ENCODE results near the gene ECT2.
A peak's percentile ranks its signal among the peaks of the same experiment; 100 is the strongest.
"Not testable (repeated sequence)": the region's sequence is repeated elsewhere in the genome, so short reads cannot be mapped to it uniquely, and the experiment has no call there.

Gene ECT2

GRCh38 chr3:172753125-172753524 lies 2.6 kb downstream of the ECT2 start:
- no peak for TF ChIP-seq CTCF (IDR thresholded peaks at IDR 0.05; ENCODE audit: borderline replicate concordance, extremely low read depth, low read length, poor library complexity, severe bottlenecking)
- H4K20me1 ChIP-seq (ENCODE audit: insufficient read depth, low read length), result peaks cover 11% of the 10 kb centered on the region; the same call in 1 of the 2 replicates
- peak overlapping the region; percentile 62 for H3K4me2 ChIP-seq (ENCODE audit: insufficient read depth, low read length)
- ATAC-seq (ENCODE audit: insufficient read depth, low read depth), result no peak
- DNase-seq, result no peak
- H3K79me2 ChIP-seq (ENCODE audit: insufficient read depth, low read length), result peaks cover 67% of the 10 kb centered on the region
- no peaks in the 10 kb centered on the region for H3K27me3 ChIP-seq (ENCODE audit: insufficient read depth, low read length, poor library complexity)
- H3K4me1 ChIP-seq (ENCODE audit: insufficient read depth, low read length), result peaks cover 38% of the 10 kb centered on the region
- peak overlapping the region; percentile 93; the same call in 1 of the 2 replicates for H3K9ac ChIP-seq (ENCODE audit: low read depth, low read length)
- H3K4me3 ChIP-seq (ENCODE audit: low read depth in 1 of 2, low read length in 2 of 2), result peak overlapping the region in 1 of 2 experiments; percentile 88; a peak in 2 of 4 replicates
- H3K36me3 ChIP-seq (ENCODE audit: insufficient read depth, low read length), result peaks cover 54% of the 10 kb centered on the region
- H2AFZ ChIP-seq (ENCODE audit: low read depth, low read length), result no peak overlapping the region
- H3K9me3 ChIP-seq (ENCODE audit: insufficient read depth, low read length, severe bottlenecking), result no peaks in the 10 kb centered on the region
- H3K27ac ChIP-seq (ENCODE audit: low read length), result peak overlapping the region; percentile 59

GRCh38 chr3:172760416-172760815 lies 9.9 kb downstream of the ECT2 start:
- H3K4me3 ChIP-seq (ENCODE audit: low read depth in 1 of 2, low read length in 2 of 2); H3K4me1 ChIP-seq (ENCODE audit: insufficient read depth, low read length); H4K20me1 ChIP-seq (ENCODE audit: insufficient read depth, low read length); ATAC-seq (ENCODE audit: insufficient read depth, low read depth); DNase-seq; H3K27ac ChIP-seq (ENCODE audit: low read length); H3K9ac ChIP-seq (ENCODE audit: low read depth, low read length); H2AFZ ChIP-seq (ENCODE audit: low read depth, low read length); H3K9me3 ChIP-seq (ENCODE audit: insufficient read depth, low read length, severe bottlenecking); H3K27me3 ChIP-seq (ENCODE audit: insufficient read depth, low read length, poor library complexity); H3K4me2 ChIP-seq (ENCODE audit: insufficient read depth, low read length): not testable (repeated sequence)
- peaks cover 97% of the 10 kb centered on the region for H3K36me3 ChIP-seq (ENCODE audit: insufficient read depth, low read length)
- H3K79me2 ChIP-seq (ENCODE audit: insufficient read depth, low read length), result peaks cover 20% of the 10 kb centered on the region

- ATAC-seq (ENCODE audit: insufficient read depth, low read depth), result no peak
- no peaks in the 10 kb centered on the region for H3K27me3 ChIP-seq (ENCODE audit: insufficient read depth, low read length, poor library complexity)
- H3K27ac ChIP-seq (ENCODE audit: low read length), result no peak overlapping the region
- H3K4me2 ChIP-seq (ENCODE audit: insufficient read depth, low read length), result no peak overlapping the region
- no peak for DNase-seq
- no peak overlapping the region for H3K9ac ChIP-seq (ENCODE audit: low read depth, low read length)
- no peak overlapping the region for H3K4me3 ChIP-seq (ENCODE audit: low read depth in 1 of 2, low read length in 2 of 2)
- no peaks in the 10 kb centered on the region for H4K20me1 ChIP-seq (ENCODE audit: insufficient read depth, low read length)
- no peaks in the 10 kb centered on the region for H3K4me1 ChIP-seq (ENCODE audit: insufficient read depth, low read length)
- no peak overlapping the region for H2AFZ ChIP-seq (ENCODE audit: low read depth, low read length)
- H3K79me2 ChIP-seq (ENCODE audit: insufficient read depth, low read length), result no peaks in the 10 kb centered on the region
- no peaks in the 10 kb centered on the region for H3K9me3 ChIP-seq (ENCODE audit: insufficient read depth, low read length, severe bottlenecking)
- TF ChIP-seq EZH2 (IDR thresholded peaks at IDR 0.05; ENCODE audit: borderline replicate concordance, low read depth, low read length, severe bottlenecking), result no peak
- no peak for TF ChIP-seq CTCF (IDR thresholded peaks at IDR 0.05; ENCODE audit: borderline replicate concordance, extremely low read depth, low read length, poor library complexity, severe bottlenecking)
- H3K36me3 ChIP-seq (ENCODE audit: insufficient read depth, low read length), result peaks cover 99% of the 10 kb centered on the region
Observed at GRCh38 chr3:172766241-172766640, 15.7 kb downstream of the ECT2 start.

- Histone ChIP-seq H3K4me3 (ENCODE audit: low read depth in 1 of 2, low read length in 2 of 2) (no peak overlapping the region), H3K9ac (ENCODE audit: low read depth, low read length) (no peak overlapping the region), H3K36me3 (ENCODE audit: insufficient read depth, low read length) (peaks cover 99% of the 10 kb centered on the region), H2AFZ (ENCODE audit: low read depth, low read length) (no peak overlapping the region), H3K4me1 (ENCODE audit: insufficient read depth, low read length) (no peaks in the 10 kb centered on the region), H3K9me3 (ENCODE audit: insufficient read depth, low read length, severe bottlenecking) (no peaks in the 10 kb centered on the region), H3K79me2 (ENCODE audit: insufficient read depth, low read length) (no peaks in the 10 kb centered on the region), H4K20me1 (ENCODE audit: insufficient read depth, low read length) (no peaks in the 10 kb centered on the region), H3K27me3 (ENCODE audit: insufficient read depth, low read length, poor library complexity) (no peaks in the 10 kb centered on the region), H3K4me2 (ENCODE audit: insufficient read depth, low read length) (no peak overlapping the region), H3K27ac (ENCODE audit: low read length) (no peak overlapping the region)
- TF ChIP-seq CTCF (IDR thresholded peaks at IDR 0.05; ENCODE audit: borderline replicate concordance, extremely low read depth, low read length, poor library complexity, severe bottlenecking), result no peak
- no peak for TF ChIP-seq EZH2 (IDR thresholded peaks at IDR 0.05; ENCODE audit: borderline replicate concordance, low read depth, low read length, severe bottlenecking)
- no peak for ATAC-seq (ENCODE audit: insufficient read depth, low read depth)
- DNase-seq, result no peak
Observed at GRCh38 chr3:172766718-172767405, 16.3 kb downstream of the ECT2 start.
